HCT116 (cell line): Measurements from ENCODE around the gene DDX28. TPM values are rescaled to one million over a fixed set of nuclear protein-coding genes. Genes with fewer than 3 reads are reported as not detected.
A peak's percentile ranks its signal among the peaks of the same experiment; 100 is the strongest.

ENCODE experiments used
- ATAC-seq: fragments of 200-7000 bp; cut with Tn5 transposase; 2 replicates; pipeline ENCODE4 v1.9.1; 2020; ENCODE audit warnings: mild to moderate bottlenecking, moderate library complexity
- Bru-seq: library from RNA; stranded (reverse); fragments of 400-500 nt; gene quantifications from one replicate; lab custom pipeline; 2021; lab: Mats Ljungman, UMichigan
- BruChase-seq, 2 experiments: library from RNA; stranded (reverse); fragments of 400-500 nt; gene quantifications; one replicate each; lab custom pipeline; 2021; lab: Mats Ljungman, UMichigan
- BruUV-seq: library from RNA; stranded (reverse); fragments of 400-500 nt; replicated peaks from 2 replicates; lab custom pipeline; 2021; lab: Mats Ljungman, UMichigan
- CTCF ChIA-PET: fragments of 300-600 bp; sonication (Branson Sonifier 250); formaldehyde crosslinking; loops from one replicate; lab custom pipeline; 2021; ENCODE audit warnings: antibody characterized with exemption; lab: Charles Lee
- POLR2A ChIA-PET: fragments of 300-600, 350-600 bp; sonication (Branson Sonifier 250); formaldehyde crosslinking; loops from one replicate; lab custom pipeline; 2021; ENCODE audit warnings: antibody characterized with exemption; lab: Charles Lee
- RAD21 ChIA-PET, 2 experiments: fragments of 300-600 bp; sonication (Branson Sonifier 250); formaldehyde crosslinking; loops; one replicate each; lab custom pipeline; 2023; ENCODE audit warnings: low total read pairs in 2 of 2; ENCODE audit not compliant: uncharacterized antibody in 2 of 2, unreplicated experiment in 2 of 2, low non-redundant PET in 1 of 2; lab: Charles Lee
- DNase-seq: peaks from one replicate; pipeline ENCODE4 v3.0.0-alpha.2; 2010; ENCODE audit warnings: low read depth, low spot score
- H2AFZ ChIP-seq: fragments of 200-600 bp; shearing (Covaris generic), sonication (generic); 2 replicates; pipeline ENCODE4 v1.6.1; 2017; ENCODE audit warnings: low read depth, mixed run types, mixed read lengths, antibody characterized with exemption, low read length; ENCODE audit not compliant: poor library complexity, severe bottlenecking
- H3K27ac ChIP-seq: 2 replicates; pipeline ENCODE4 v1.5.1; 2012; ENCODE audit warnings: low read depth, low read length
- H3K27me3 ChIP-seq: fragments of 200-600 bp; sonication (generic); 2 replicates; pipeline ENCODE4 v1.6.1; 2016; ENCODE audit warnings: mixed run types, low read length, mixed read lengths; ENCODE audit not compliant: insufficient read depth
- H3K36me3 ChIP-seq, 2 experiments: fragments of 200-500 bp in 1 of 2; fragments of 200-600 bp in 1 of 2; sonication (Bioruptor generic) in 1 of 2; sonication (generic) in 1 of 2; 2 replicates each; pipeline versions ENCODE4 v1.5.1 to v1.6.1; 2014 to 2016; ENCODE audit warnings: low read length in 2 of 2, inconsistent platforms in 1 of 2, mixed read lengths in 1 of 2, mixed run types in 1 of 2; ENCODE audit not compliant: insufficient read depth in 2 of 2, control insufficient read depth in 1 of 2
- H3K4me1 ChIP-seq, 2 experiments: fragments of 200-600 bp in 1 of 2; sonication (generic) in 1 of 2; 2 replicates each; pipeline versions ENCODE4 v1.5.1 to v1.6.1; 2012 to 2017; ENCODE audit warnings: low read length in 2 of 2, inconsistent platforms in 1 of 2, mild to moderate bottlenecking in 1 of 2, mixed read lengths in 1 of 2, mixed run types in 1 of 2, moderate library complexity in 1 of 2; ENCODE audit not compliant: insufficient read depth in 2 of 2, control insufficient read depth in 1 of 2
- H3K4me2 ChIP-seq: fragments of 200-600 bp; sonication (generic); 2 replicates; pipeline ENCODE4 v1.6.1; 2017; ENCODE audit warnings: mixed run types, low read length, mixed read lengths
- H3K4me3 ChIP-seq, 2 experiments: fragments of 200-600 bp in 1 of 2; sonication (generic) in 1 of 2; replicated peaks in 1 of 2; 2 replicates each; pipeline ENCODE4 v1.5.1; 2011 to 2016; ENCODE audit warnings: low read length in 2 of 2, control low read depth in 1 of 2, low read depth in 1 of 2, mild to moderate bottlenecking in 1 of 2, mixed read lengths in 1 of 2, mixed run types in 1 of 2
- H3K79me2 ChIP-seq: fragments of 200-600 bp; sonication (generic); 2 replicates; pipeline ENCODE4 v1.6.1; 2017; ENCODE audit warnings: mild to moderate bottlenecking, mixed run types, low read length, moderate library complexity, mixed read lengths; ENCODE audit not compliant: insufficient read depth
- H3K9ac ChIP-seq: fragments of 200-600 bp; sonication (generic); 2 replicates; pipeline ENCODE4 v1.6.1; 2016; ENCODE audit warnings: low read length, mixed read lengths
- H3K9me2 ChIP-seq: fragments of 200-600 bp; sonication (generic), shearing (Covaris generic); 2 replicates; pipeline ENCODE4 v1.6.1; 2017; ENCODE audit warnings: mixed run types, mild to moderate bottlenecking, moderate library complexity; ENCODE audit not compliant: insufficient read depth
- H3K9me3 ChIP-seq, 2 experiments: fragments of 200-500 bp in 1 of 2; fragments of 200-600 bp in 1 of 2; sonication (Bioruptor generic) in 1 of 2; sonication (generic) in 1 of 2; 2 replicates each; pipeline ENCODE4 v1.6.1; 2014 to 2017; ENCODE audit warnings: low read length in 2 of 2, mixed read lengths in 2 of 2, inconsistent platforms in 1 of 2, low read depth in 1 of 2, mild to moderate bottlenecking in 1 of 2, mixed run types in 1 of 2, moderate library complexity in 1 of 2; ENCODE audit not compliant: control insufficient read depth in 1 of 2, insufficient read depth in 1 of 2
- H4K20me1 ChIP-seq: fragments of 200-600 bp; sonication (generic), shearing (Covaris generic); 2 replicates; pipeline ENCODE4 v1.6.1; 2017; ENCODE audit warnings: mixed run types, mild to moderate bottlenecking, moderate library complexity; ENCODE audit not compliant: insufficient read depth
- ATF3 ChIP-seq: IDR thresholded peaks from 2 replicates; pipeline ENCODE4 v1.6.1; 2012
- CBX3 ChIP-seq: IDR thresholded peaks from 2 replicates; pipeline ENCODE4 v1.6.1; 2012; ENCODE audit warnings: low read depth
- CEBPB ChIP-seq: IDR thresholded peaks from 2 replicates; pipeline ENCODE4 v1.6.1; 2012; ENCODE audit warnings: low read depth
- CTCF ChIP-seq, 3 experiments: fragments of 200-600 bp in 1 of 3; sonication (generic) in 1 of 3; IDR thresholded peaks in 2 of 3; conservative IDR thresholded peaks in 1 of 3; 2 replicates each; pipeline ENCODE4 v1.5.1; 2012 to 2017; ENCODE audit warnings: low read depth in 2 of 3, low read length in 2 of 3, antibody characterized with exemption in 1 of 3, borderline replicate concordance in 1 of 3, control low read depth in 1 of 3, mild to moderate bottlenecking in 1 of 3, mixed read lengths in 1 of 3, mixed run types in 1 of 3, moderate library complexity in 1 of 3; ENCODE audit not compliant: insufficient read depth in 1 of 3
- EGR1 ChIP-seq: IDR thresholded peaks from 2 replicates; pipeline ENCODE4 v1.6.1; 2012; ENCODE audit warnings: low read depth
- ELF1 ChIP-seq: IDR thresholded peaks from 2 replicates; pipeline ENCODE4 v1.6.1; 2012; ENCODE audit warnings: low read depth, borderline replicate concordance
- EZH2 ChIP-seq: fragments of 200-600 bp; sonication (generic); IDR thresholded peaks from 2 replicates; pipeline ENCODE4 v1.6.1; 2017; ENCODE audit warnings: antibody characterized with exemption, mixed run types
- EZH2phosphoT487 ChIP-seq: fragments of 200-600 bp; IDR thresholded peaks from 2 replicates; pipeline ENCODE4 v1.6.1; 2018; ENCODE audit warnings: antibody characterized with exemption, borderline replicate concordance
- FOSL1 ChIP-seq: IDR thresholded peaks from 2 replicates; pipeline ENCODE4 v1.6.1; 2012; ENCODE audit warnings: low read depth
- JUND ChIP-seq: IDR thresholded peaks from 2 replicates; pipeline ENCODE4 v1.6.1; 2012
- MAX ChIP-seq: IDR thresholded peaks from 2 replicates; pipeline ENCODE4 v1.6.1; 2012
- POLR2A ChIP-seq: IDR thresholded peaks from 2 replicates; pipeline ENCODE4 v1.7.0; 2011; ENCODE audit warnings: borderline replicate concordance; ENCODE audit not compliant: insufficient read depth, insufficient read length; ENCODE audit errors: extremely low read depth
- POLR2AphosphoS5 ChIP-seq: IDR thresholded peaks from 2 replicates; pipeline ENCODE4 v1.6.1; 2011; ENCODE audit warnings: mild to moderate bottlenecking, low read depth, low read length, moderate library complexity
- RAD21 ChIP-seq: IDR thresholded peaks from 2 replicates; pipeline ENCODE4 v1.6.1; 2012; ENCODE audit warnings: low read depth, mild to moderate bottlenecking
- SIN3A ChIP-seq: IDR thresholded peaks from 2 replicates; pipeline ENCODE4 v1.6.1; 2012; ENCODE audit warnings: low read depth
- SP1 ChIP-seq: IDR thresholded peaks from 2 replicates; pipeline ENCODE4 v1.6.1; 2012; ENCODE audit warnings: low read depth
- SRF ChIP-seq: IDR thresholded peaks from 2 replicates; pipeline ENCODE4 v1.6.1; 2012; ENCODE audit warnings: low read depth
- TCF7L2 ChIP-seq: IDR thresholded peaks from 2 replicates; pipeline ENCODE4 v1.7.0; 2011; ENCODE audit warnings: borderline replicate concordance, inconsistent platforms; ENCODE audit not compliant: insufficient read depth, insufficient read length; ENCODE audit errors: extremely low read depth
- YY1 ChIP-seq: IDR thresholded peaks from 2 replicates; pipeline ENCODE4 v1.6.1; 2011; ENCODE audit warnings: low read length, low read depth, moderate library complexity, mild to moderate bottlenecking; ENCODE audit not compliant: insufficient replicate concordance; ENCODE audit errors: extremely low read depth
- ZBTB33 ChIP-seq: IDR thresholded peaks from 2 replicates; pipeline ENCODE4 v1.6.1; 2011; ENCODE audit warnings: mild to moderate bottlenecking, low read length, moderate library complexity; ENCODE audit not compliant: insufficient replicate concordance; ENCODE audit errors: extremely low read depth
- ZFX ChIP-seq: fragments of 450-650 bp; IDR thresholded peaks from 2 replicates; pipeline ENCODE4 v1.6.1; 2017
- ZNF274 ChIP-seq: fragments of 200-500 bp; sonication (Bioruptor generic); IDR thresholded peaks from 2 replicates; pipeline ENCODE4 v1.6.1; 2014; ENCODE audit warnings: mild to moderate bottlenecking, low read depth, low read length, inconsistent platforms
- intact Hi-C: fragments of 100-400 bp; cut with micrococcal nuclease; formaldehyde crosslinking; loops from 2 replicates; pipeline ENCODE4 v1.10.0; 2022
- long read RNA-seq: library from polyadenylated mRNA; unstranded; transcript quantifications from one replicate; pipeline ENCODE4 v2.0.0, GENCODE V29; 2021; ENCODE audit not compliant: unreplicated experiment
- polyA plus RNA-seq: library from polyadenylated mRNA; unstranded; fragments of >200 nt; gene quantifications from 2 replicates; pipeline ENCODE4 v1.2.1, GENCODE V29; 2012; ENCODE audit warnings: missing spikeins
- total RNA-seq: library from RNA; stranded (reverse); gene quantifications from one replicate; pipeline ENCODE4 v1.2.1, GENCODE V29; 2021; ENCODE audit not compliant: unreplicated experiment

DDX28 gene
- total RNA-seq: 13.8 TPM
- polyA plus RNA-seq: 8.2 and 9.4 TPM in 2 replicates
- Bru-seq, nascent RNA: percentile 80 among the genes with signal in this experiment
- percentile 42 among the genes with signal in this experiment for BruChase-seq, experiment 1, labeled RNA remaining after a 6-hour chase
- percentile 79 among the genes with signal in this experiment for BruChase-seq, experiment 2, labeled RNA remaining after a 2-hour chase
- long read RNA-seq, transcript DDX28-201 (1 exons, 2,169 nt): major isoform, 27 of 27 reads
- long read RNA-seq, partial matches to known transcripts: 0 of 27 reads
- long read RNA-seq, other reads (novel, unspliced or antisense): 0 of 27 reads

GRCh38 chr16:68022728-68023537 lies at the start of gene DDX28, which contains the start of gene DUS2:
Gene DDX28 (minus strand): TSS chr16:68023232. CDS start chr16:68023202, 30 bp downstream.
Gene DUS2 (plus strand): TSS chr16:68023284. CDS start chr16:68038024, 14,740 bp downstream.
- CTCF ChIA-PET: interaction anchor here (0.6 kb wide), 1 partner anchor 236 kb away, joined by 3 read pairs; no protein-coding TSS in a partner anchor
- H3K9me3 ChIP-seq: no peaks in the 10 kb centered on the region
- H3K36me3 ChIP-seq: peaks cover 7% of the 10 kb centered on the region in 2 experiments; a peak in 2 of 4 replicates
- H3K27ac ChIP-seq: peak within 1 kb of the TSS; percentile 78
- RAD21 ChIA-PET: interaction anchor here in 1 of 2 experiments (0.7 kb wide), 1 partner anchor 502 kb away, joined by 3 read pairs; no protein-coding TSS in a partner anchor
- H3K9me2 ChIP-seq: no peaks in the 10 kb centered on the region
- H3K27me3 ChIP-seq: no peaks in the 10 kb centered on the region
- H3K4me3 ChIP-seq: peak within 1 kb of the TSS; percentile 98 to 99
- DNase-seq (peak; percentile 84), ATAC-seq (peak; percentile 85)
- POLR2A ChIA-PET: interaction anchor here (0.6 to 1.0 kb wide), 3 partner anchors 11 to 216 kb away, joined by 3 to 4 read pairs (median 3); partner anchors contain the start of genes RANBP10 and TSNAXIP1
- H3K79me2 ChIP-seq: peaks cover 50% of the 10 kb centered on the region
- H3K9ac ChIP-seq: peak within 1 kb of the TSS; percentile 99
- peak within 1 kb of the TSS; percentile 99 for H3K4me2 ChIP-seq
- no peak within 1 kb of the TSS for H2AFZ ChIP-seq
- H4K20me1 ChIP-seq: no peaks in the 10 kb centered on the region
- peaks cover 12 to 24% of the 10 kb centered on the region in 2 experiments; a peak in 3 of 4 replicates for H3K4me1 ChIP-seq
- no TSS peak for BruUV-seq
- intact Hi-C loops: no loop called here
- TF ChIP-seq SIN3A (peak; percentile 97), EGR1 (no peak), TCF7L2 (peak; percentile 37), MAX (peak; percentile 98), SRF (peak; percentile 97), ZFX (peak; percentile 79), YY1 (peak; percentile 87), SP1 (peak; percentile 93), POLR2A (peak; percentile 71), ZBTB33 (peak; percentile 83), ZNF274 (no peak), CEBPB (no peak), ELF1 (no peak; the same call in 1 of the 2 replicates), EZH2phosphoT487 (no peak), RAD21 (no peak), FOSL1 (no peak), JUND (peak; percentile 26), CBX3 (peak; percentile 95; the same call in 1 of the 2 replicates), CTCF (IDR thresholded peaks at IDR 0.05 in 2 of 3, conservative IDR thresholded peaks at IDR 0.05 in 1 of 3; ENCODE audit: borderline replicate concordance in 1 of 3, insufficient read depth in 1 of 3, low read depth in 2 of 3, low read length in 2 of 3) (no peak), POLR2AphosphoS5 (peak; percentile 91), ATF3 (no peak; the same call in 1 of the 2 replicates), EZH2 (no peak)
